ENCODE data around the gene CEP112. TPM values are rescaled to one million over a fixed set of nuclear protein-coding genes. Genes with fewer than 3 reads are reported as not detected.
A peak's percentile ranks its signal among the peaks of the same experiment; 100 is the strongest.

CEP112 gene
- total and polyA plus RNA-seq, 9 of the 15 experiments (the other 6 are each of a cell fraction or from before 2014, with no cell fraction given): 0.84 TPM; not detected in 8

GRCh38 chr17:66200685-66201092 is 8.8 kb upstream of the CEP112 start (continued):
- TF ChIP-seq THRA (IDR thresholded peaks at IDR 0.05): no peak
- TF ChIP-seq ZNF696 (CRISPR knock-in tag; conservative IDR thresholded peaks at IDR 0.05): no peak
- TF ChIP-seq E2F8 (IDR thresholded peaks at IDR 0.05; ENCODE audit: low read depth, partially characterized antibody): peak; percentile 41
- no peak for TF ChIP-seq MED1 (CRISPR knock-in tag; IDR thresholded peaks at IDR 0.05; ENCODE audit: borderline replicate concordance)
- peak; percentile 88; the same call in 1 of the 2 replicates for TF ChIP-seq HLTF (IDR thresholded peaks at IDR 0.05)
- TF ChIP-seq ARNT (IDR thresholded peaks at IDR 0.05): peak; percentile 42 to 47; a peak in 1 of 4 replicates
- TF ChIP-seq PRDM10 (IDR thresholded peaks at IDR 0.05; ENCODE audit: partially characterized antibody): no peak
- TF ChIP-seq ARID2 (IDR thresholded peaks at IDR 0.05): peak; percentile 89
- TF ChIP-seq MNT (conservative IDR thresholded peaks at IDR 0.05): peak; percentile 54 to 71; a peak in 3 of 4 replicates
- no peak for TF ChIP-seq MCM5 (IDR thresholded peaks at IDR 0.05; ENCODE audit: low read depth)
- TF ChIP-seq HSF4 (CRISPR knock-in tag; IDR thresholded peaks at IDR 0.05; ENCODE audit: borderline replicate concordance): no peak
- peak; percentile 54; the same call in 1 of the 2 replicates for TF ChIP-seq CC2D1A (IDR thresholded peaks at IDR 0.05)
- TF ChIP-seq ZBTB2 (IDR thresholded peaks at IDR 0.05): peak; percentile 55; the same call in 1 of the 2 replicates
- TF ChIP-seq NFIC (IDR thresholded peaks at IDR 0.05): peak; percentile 38; the same call in 1 of the 2 replicates
